ENCODE data around the gene UFL1.

DNA sequence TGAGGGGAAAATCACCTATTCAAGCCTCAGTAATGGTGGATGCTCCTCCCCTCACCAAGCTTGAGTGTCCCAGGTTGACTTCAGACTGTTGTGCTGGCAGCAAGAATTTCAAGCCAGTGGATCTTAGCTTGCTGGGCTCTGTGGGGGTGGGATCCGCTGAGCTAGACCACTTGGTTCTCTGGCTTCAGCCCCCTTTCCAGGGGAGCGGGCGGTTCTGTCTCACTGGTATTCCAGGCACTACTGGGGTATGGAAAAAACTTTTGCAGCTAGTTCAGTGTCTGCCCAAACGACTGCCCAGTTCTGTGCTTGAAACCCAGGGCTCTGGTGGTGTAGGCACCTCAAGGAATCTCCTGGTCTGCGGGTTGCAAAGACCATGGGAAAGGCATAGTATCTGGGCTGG is 42.9 kb upstream of the UFL1 start:
- TF ChIP-seq, protein P1, sequence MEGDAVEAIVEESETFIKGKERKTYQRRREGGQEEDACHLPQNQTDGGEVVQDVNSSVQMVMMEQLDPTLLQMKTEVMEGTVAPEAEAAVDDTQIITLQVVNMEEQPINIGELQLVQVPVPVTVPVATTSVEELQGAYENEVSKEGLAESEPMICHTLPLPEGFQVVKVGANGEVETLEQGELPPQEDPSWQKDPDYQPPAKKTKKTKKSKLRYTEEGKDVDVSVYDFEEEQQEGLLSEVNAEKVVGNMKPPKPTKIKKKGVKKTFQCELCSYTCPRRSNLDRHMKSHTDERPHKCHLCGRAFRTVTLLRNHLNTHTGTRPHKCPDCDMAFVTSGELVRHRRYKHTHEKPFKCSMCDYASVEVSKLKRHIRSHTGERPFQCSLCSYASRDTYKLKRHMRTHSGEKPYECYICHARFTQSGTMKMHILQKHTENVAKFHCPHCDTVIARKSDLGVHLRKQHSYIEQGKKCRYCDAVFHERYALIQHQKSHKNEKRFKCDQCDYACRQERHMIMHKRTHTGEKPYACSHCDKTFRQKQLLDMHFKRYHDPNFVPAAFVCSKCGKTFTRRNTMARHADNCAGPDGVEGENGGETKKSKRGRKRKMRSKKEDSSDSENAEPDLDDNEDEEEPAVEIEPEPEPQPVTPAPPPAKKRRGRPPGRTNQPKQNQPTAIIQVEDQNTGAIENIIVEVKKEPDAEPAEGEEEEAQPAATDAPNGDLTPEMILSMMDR (IDR thresholded peaks at IDR 0.05), result no peak
- TF ChIP-seq EP300 (IDR thresholded peaks at IDR 0.05), result no peak

All from sigmoid colon (tissue), 4 donors.